Neural cell (in vitro differentiated cells): ENCODE results near the gene TXNDC17. TPM values are rescaled to one million over a fixed set of nuclear protein-coding genes. Genes with fewer than 3 reads are reported as not detected.

ENCODE experiments used
- H2AFZ ChIP-seq: fragments of 200-600, 300-800 bp; sonication (generic), shearing (Covaris generic); 2 replicates; pipeline ENCODE4 v1.6.0; 2014; ENCODE audit warnings: low read depth, mild to moderate bottlenecking, antibody characterized with exemption, low read length, moderate library complexity
- H3F3A ChIP-seq: fragments of 200-600 bp; shearing (Covaris generic); 2 replicates; pipeline ENCODE4 v1.6.1; 2016; ENCODE audit warnings: mild to moderate bottlenecking, moderate library complexity, mixed read lengths, antibody characterized with exemption, low read length; ENCODE audit not compliant: insufficient read depth, poor library complexity, severe bottlenecking
- H3K27ac ChIP-seq: fragments of 200-600, 300-800 bp; sonication (generic), shearing (Covaris generic); 2 replicates; pipeline ENCODE4 v1.5.1; 2014; ENCODE audit warnings: mild to moderate bottlenecking, low read length, moderate library complexity
- H3K27me3 ChIP-seq: fragments of 300-800, 200-600 bp; sonication (generic), shearing (Covaris generic); 2 replicates; pipeline ENCODE4 v1.6.0; 2014; ENCODE audit warnings: mild to moderate bottlenecking, low read depth, low read length, moderate library complexity; ENCODE audit not compliant: insufficient read depth
- H3K36me3 ChIP-seq: fragments of 300-800, 200-600 bp; sonication (generic), shearing (Covaris generic); 2 replicates; pipeline ENCODE4 v1.5.1; 2014; ENCODE audit warnings: mild to moderate bottlenecking, antibody characterized with exemption, low read length, moderate library complexity; ENCODE audit not compliant: insufficient read depth
- H3K4me2 ChIP-seq: fragments of 300-800, 200-600 bp; sonication (generic), shearing (Covaris generic); 2 replicates; pipeline ENCODE4 v1.6.0; 2014; ENCODE audit warnings: mild to moderate bottlenecking, low read length
- H3K4me3 ChIP-seq: fragments of 300-800, 200-600 bp; sonication (generic), shearing (Covaris generic); 2 replicates; pipeline ENCODE4 v1.5.1; 2014; ENCODE audit warnings: mild to moderate bottlenecking, low read length, moderate library complexity
- H3K79me2 ChIP-seq: fragments of 200-600 bp; shearing (Covaris generic); replicated peaks from 2 replicates; pipeline ENCODE4 v1.6.0; 2014; ENCODE audit warnings: mild to moderate bottlenecking, low read length, moderate library complexity; ENCODE audit not compliant: insufficient read depth
- H3K9ac ChIP-seq: fragments of 300-800, 200-600 bp; sonication (generic), shearing (Covaris generic); 2 replicates; pipeline ENCODE4 v1.6.1; 2016; ENCODE audit warnings: mild to moderate bottlenecking, low read length, mixed read lengths
- H3K9me2 ChIP-seq: fragments of 200-600 bp; shearing (Covaris generic); 2 replicates; pipeline ENCODE4 v1.6.1; 2016; ENCODE audit warnings: mild to moderate bottlenecking, low read length, mixed read lengths; ENCODE audit not compliant: insufficient read depth
- H3K9me3 ChIP-seq: fragments of 200-600, 300-800 bp; sonication (generic), shearing (Covaris generic); 2 replicates; pipeline ENCODE4 v1.6.1; 2016; ENCODE audit warnings: mild to moderate bottlenecking, mixed run types, low read length, moderate library complexity, mixed read lengths
- H4K20me1 ChIP-seq: fragments of 200-600 bp; shearing (Covaris generic); 2 replicates; pipeline ENCODE4 v1.6.1; 2016; ENCODE audit warnings: mild to moderate bottlenecking, mixed run types; ENCODE audit not compliant: insufficient read depth
- CTCF ChIP-seq: fragments of 450-650 bp; IDR thresholded peaks from 2 replicates; pipeline ENCODE4 v1.5.1; 2014; ENCODE audit warnings: antibody characterized with exemption, mild to moderate bottlenecking, moderate library complexity; ENCODE audit not compliant: poor library complexity, severe bottlenecking
- EP300 ChIP-seq: fragments of 450-650 bp; conservative IDR thresholded peaks from 2 replicates; pipeline ENCODE4 v1.6.1; 2014; ENCODE audit warnings: antibody characterized with exemption, mild to moderate bottlenecking, moderate library complexity; ENCODE audit not compliant: poor library complexity, severe bottlenecking
- EZH2 ChIP-seq: fragments of 200-600, 300-800 bp; shearing (Covaris generic), sonication (generic); IDR thresholded peaks from 2 replicates; pipeline ENCODE4 v1.6.1; 2014; ENCODE audit warnings: antibody characterized with exemption, low read length, borderline replicate concordance, mild to moderate bottlenecking; ENCODE audit not compliant: insufficient read depth, poor library complexity, severe bottlenecking
- MXI1 ChIP-seq: fragments of 450-650 bp; conservative IDR thresholded peaks from 2 replicates; pipeline ENCODE4 v1.6.1; 2014; ENCODE audit warnings: antibody characterized with exemption, mild to moderate bottlenecking; ENCODE audit not compliant: poor library complexity, severe bottlenecking
- POLR2AphosphoS5 ChIP-seq: IDR thresholded peaks from 2 replicates; pipeline ENCODE4 v1.6.1; 2012
- RAD21 ChIP-seq: fragments of 450-650 bp; conservative IDR thresholded peaks from 2 replicates; pipeline ENCODE4 v1.6.1; 2014; ENCODE audit warnings: antibody characterized with exemption, mild to moderate bottlenecking, moderate library complexity
- SMC3 ChIP-seq: fragments of 450-650 bp; conservative IDR thresholded peaks from 2 replicates; pipeline ENCODE4 v1.6.1; 2014; ENCODE audit warnings: antibody characterized with exemption, mild to moderate bottlenecking, moderate library complexity; ENCODE audit not compliant: poor library complexity
- TAF1 ChIP-seq: IDR thresholded peaks from 2 replicates; pipeline ENCODE4 v1.6.1; 2012; ENCODE audit warnings: low read depth
- polyA plus RNA-seq: library from polyadenylated mRNA; depleted of rRNA; stranded (reverse); fragments of >200 nt; gene quantifications from 2 replicates; pipeline ENCODE4 v1.2.3, GENCODE V29; 2014
- TF ChIP-seq, protein P1 (sequence below): IDR thresholded peaks from 2 replicates; pipeline ENCODE4 v1.6.1; 2012; ENCODE audit warnings: borderline replicate concordance

Gene TXNDC17
- polyA plus RNA-seq, 1 donor from 2014 or later = 216 TPM

- Histone ChIP-seq H3K4me2 (no peak overlapping the region), H3K4me3 (no peak overlapping the region)
Observed at GRCh38 chr17:6642592-6642991, 1.7 kb downstream of the TXNDC17 start.

DNA sequence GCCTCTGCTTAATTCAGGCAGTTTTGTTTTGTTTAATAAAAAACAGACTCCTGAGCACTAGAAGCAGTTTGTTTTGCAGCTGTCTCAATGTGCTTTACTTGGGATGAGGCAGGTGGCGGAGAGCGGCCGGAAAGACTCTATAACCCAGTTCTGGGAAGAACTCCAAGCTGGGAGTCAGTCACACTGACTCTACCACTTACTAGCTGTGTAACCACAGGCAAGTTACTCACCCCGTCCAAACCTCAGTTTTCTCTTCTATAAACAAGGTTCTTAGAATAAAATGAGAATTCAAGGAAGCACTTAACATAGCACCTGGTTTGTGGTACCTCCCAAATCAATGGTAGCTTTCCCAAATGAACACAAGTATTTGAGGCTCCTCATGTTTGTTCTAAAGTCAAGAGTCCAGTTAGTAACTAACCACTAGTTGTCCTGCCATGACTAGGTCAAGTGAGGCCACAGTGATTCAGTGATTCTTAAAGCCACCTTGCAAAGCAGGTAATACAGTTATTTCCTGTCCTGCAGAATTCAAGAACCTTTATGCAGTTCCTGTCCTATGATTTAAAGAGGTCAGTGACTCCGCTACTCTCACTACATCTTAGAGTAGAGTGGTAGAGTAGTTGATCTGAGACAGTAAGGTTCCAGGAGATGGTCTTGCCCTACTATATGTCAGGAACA, 2.7 kb downstream of the TXNDC17 start:
- no peaks in the 10 kb centered on the region for H3K9me2 ChIP-seq
- H2AFZ ChIP-seq = no peak overlapping the region
- H4K20me1 ChIP-seq = no peaks in the 10 kb centered on the region
- no peaks in the 10 kb centered on the region for H3K36me3 ChIP-seq
- H3K27me3 ChIP-seq = no peaks in the 10 kb centered on the region
- H3K4me2 ChIP-seq = no peak overlapping the region
- H3K9ac ChIP-seq = no peak overlapping the region
- no peak overlapping the region for H3K27ac ChIP-seq
- no peaks in the 10 kb centered on the region for H3K9me3 ChIP-seq
- peaks cover 4% of the 10 kb centered on the region for H3F3A ChIP-seq
- H3K4me3 ChIP-seq = no peak overlapping the region
- H3K79me2 ChIP-seq = peaks cover 41% of the 10 kb centered on the region
- TF ChIP-seq EZH2 = no peak
- no peak for TF ChIP-seq EP300
- TF ChIP-seq, protein P1, sequence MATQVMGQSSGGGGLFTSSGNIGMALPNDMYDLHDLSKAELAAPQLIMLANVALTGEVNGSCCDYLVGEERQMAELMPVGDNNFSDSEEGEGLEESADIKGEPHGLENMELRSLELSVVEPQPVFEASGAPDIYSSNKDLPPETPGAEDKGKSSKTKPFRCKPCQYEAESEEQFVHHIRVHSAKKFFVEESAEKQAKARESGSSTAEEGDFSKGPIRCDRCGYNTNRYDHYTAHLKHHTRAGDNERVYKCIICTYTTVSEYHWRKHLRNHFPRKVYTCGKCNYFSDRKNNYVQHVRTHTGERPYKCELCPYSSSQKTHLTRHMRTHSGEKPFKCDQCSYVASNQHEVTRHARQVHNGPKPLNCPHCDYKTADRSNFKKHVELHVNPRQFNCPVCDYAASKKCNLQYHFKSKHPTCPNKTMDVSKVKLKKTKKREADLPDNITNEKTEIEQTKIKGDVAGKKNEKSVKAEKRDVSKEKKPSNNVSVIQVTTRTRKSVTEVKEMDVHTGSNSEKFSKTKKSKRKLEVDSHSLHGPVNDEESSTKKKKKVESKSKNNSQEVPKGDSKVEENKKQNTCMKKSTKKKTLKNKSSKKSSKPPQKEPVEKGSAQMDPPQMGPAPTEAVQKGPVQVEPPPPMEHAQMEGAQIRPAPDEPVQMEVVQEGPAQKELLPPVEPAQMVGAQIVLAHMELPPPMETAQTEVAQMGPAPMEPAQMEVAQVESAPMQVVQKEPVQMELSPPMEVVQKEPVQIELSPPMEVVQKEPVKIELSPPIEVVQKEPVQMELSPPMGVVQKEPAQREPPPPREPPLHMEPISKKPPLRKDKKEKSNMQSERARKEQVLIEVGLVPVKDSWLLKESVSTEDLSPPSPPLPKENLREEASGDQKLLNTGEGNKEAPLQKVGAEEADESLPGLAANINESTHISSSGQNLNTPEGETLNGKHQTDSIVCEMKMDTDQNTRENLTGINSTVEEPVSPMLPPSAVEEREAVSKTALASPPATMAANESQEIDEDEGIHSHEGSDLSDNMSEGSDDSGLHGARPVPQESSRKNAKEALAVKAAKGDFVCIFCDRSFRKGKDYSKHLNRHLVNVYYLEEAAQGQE = no peak
- TF ChIP-seq SMC3 = no peak
- TF ChIP-seq TAF1 = no peak
- TF ChIP-seq MXI1 = no peak

More at GRCh38 chr17:6642592-6642991, 1.7 kb downstream of the TXNDC17 start:
- Histone ChIP-seq H3K9me3 (no peaks in the 10 kb centered on the region), H4K20me1 (no peaks in the 10 kb centered on the region), H3F3A (peaks cover 4% of the 10 kb centered on the region), H3K79me2 (peaks cover 33% of the 10 kb centered on the region), H2AFZ (no peak overlapping the region), H3K36me3 (no peaks in the 10 kb centered on the region), H3K27ac (no peak overlapping the region), H3K9me2 (no peaks in the 10 kb centered on the region), H3K27me3 (no peaks in the 10 kb centered on the region), H3K9ac (no peak overlapping the region)
- TF ChIP-seq EP300 = no peak
- TF ChIP-seq RAD21 = no peak
- TF ChIP-seq MXI1 = no peak
- TF ChIP-seq CTCF = no peak
- TF ChIP-seq, protein P1 = no peak
- no peak for TF ChIP-seq EZH2
- no peak for TF ChIP-seq TAF1
- TF ChIP-seq SMC3 = no peak
- no peak for TF ChIP-seq POLR2AphosphoS5
